ENCODE measurements around the gene CYP26B1. TPM values are rescaled to one million over a fixed set of nuclear protein-coding genes. Genes with fewer than 3 reads are reported as not detected.

The CYP26B1 gene
- total and polyA plus RNA-seq, 9 of the 15 experiments (the other 6 are each of a cell fraction or from before 2014, with no cell fraction given): 0.01 to 0.13 (median 0.04) TPM; not detected in 6

- no peak for TF ChIP-seq NCOA2 (IDR thresholded peaks at IDR 0.05; ENCODE audit: partially characterized antibody in 2 of 2)
Observed at GRCh38 chr2:72166279-72166678, 18.6 kb upstream of the CYP26B1 start (continued).

- FAIRE-seq (no peak), ATAC-seq (no peak), DNase-seq (ENCODE audit: extremely low read depth in 1 of 4, low spot score in 3 of 4) (no peak)
- in situ Hi-C loops (cut with MboI): no loop called here
- 0 out of 2 replicates have a peak, but pooled peaks have one; percentile 14 for TF ChIP-seq NFE2 (IDR thresholded peaks at IDR 0.05; ENCODE audit: low read depth)
- peak; percentile 19; the same call in 1 of the 2 replicates for TF ChIP-seq NFE2L1 (tag; IDR thresholded peaks at IDR 0.05; ENCODE audit: borderline replicate concordance, low read depth)
- no peak for TF ChIP-seq PBX2 (CRISPR knock-in tag; IDR thresholded peaks at IDR 0.05; ENCODE audit: low read depth)
- TF ChIP-seq PBX2 (tag; conservative IDR thresholded peaks at IDR 0.05; ENCODE audit: low read depth): no peak
- TF ChIP-seq NFATC3 (IDR thresholded peaks at IDR 0.05): no peak
- ChIA-PET POLR2A (no interaction called here), CTCF (ENCODE audit: low intra/inter-chr PET ratio) (no interaction called here)
- Histone ChIP-seq H3K9ac (ENCODE audit: insufficient read depth in 1 of 2, low read depth in 2 of 2, low read length in 2 of 2) (no peak overlapping the region), H3K27me3 (ENCODE audit: control insufficient read depth in 2 of 2, insufficient read depth in 2 of 2, low read length in 2 of 2) (peaks cover 0 to 4% of the 10 kb centered on the region in 2 experiments; a peak in 1 of 5 replicates), H3K27ac (ENCODE audit: extremely low read depth, low read depth, low read length) (no peak overlapping the region), H4K20me1 (replicated peaks; ENCODE audit: control insufficient read depth, insufficient read depth, low read length) (no peaks in the 10 kb centered on the region), H3K9me3 (replicated peaks; ENCODE audit: control insufficient read depth, insufficient read depth, low read depth, low read length) (no peaks in the 10 kb centered on the region), H3K4me2 (ENCODE audit: insufficient read depth, low read length) (no peak overlapping the region), H3K4me1 (replicated peaks in 1 of 2; ENCODE audit: control insufficient read depth in 2 of 2, insufficient read depth in 2 of 2, low read length in 2 of 2) (no peaks in the 10 kb centered on the region), H3K79me2 (ENCODE audit: control insufficient read depth, insufficient read depth, low read length) (no peaks in the 10 kb centered on the region), H3K4me3 (no peak overlapping the region), H3K36me3 (ENCODE audit: control insufficient read depth, insufficient read depth, low read length) (no peaks in the 10 kb centered on the region), H2AFZ (ENCODE audit: low read depth, low read length) (no peak overlapping the region), H3K9me1 (ENCODE audit: control insufficient read depth, insufficient read depth, low read length) (no peaks in the 10 kb centered on the region)
- 3% methylated on average over 3 of the region's 3 CpGs for WGBS (ENCODE audit: insufficient coverage, low coverage, missing lambda C conversion rate)
- no TSS peak for BruUV-seq (replicated peaks)
- intact Hi-C loops (cut with micrococcal nuclease): no loop called here
Observed at GRCh38 chr2:72165792-72166191, 18.1 kb upstream of the CYP26B1 start.
